Neural progenitor cell (in vitro differentiated cells): Measurements from ENCODE around the gene CD160.

Experiments
- CTCF ChIP-seq: fragments of 200-600 bp; sonication (generic); IDR thresholded peaks from 2 replicates; pipeline ENCODE4 v1.5.1; 2017; ENCODE audit warnings: antibody characterized with exemption, mild to moderate bottlenecking
- EZH2phosphoT487 ChIP-seq: fragments of 200-600 bp; sonication (generic); IDR thresholded peaks from 2 replicates; pipeline ENCODE4 v1.6.1; 2017; ENCODE audit warnings: antibody characterized with exemption

- no peak for TF ChIP-seq CTCF
- TF ChIP-seq EZH2phosphoT487, result no peak
Measured at GRCh38 chr1:145730467-145730866, 11.2 kb downstream of the CD160 start.
